ENCODE measurements around the gene PCED1A.

Gene PCED1A

DNA sequence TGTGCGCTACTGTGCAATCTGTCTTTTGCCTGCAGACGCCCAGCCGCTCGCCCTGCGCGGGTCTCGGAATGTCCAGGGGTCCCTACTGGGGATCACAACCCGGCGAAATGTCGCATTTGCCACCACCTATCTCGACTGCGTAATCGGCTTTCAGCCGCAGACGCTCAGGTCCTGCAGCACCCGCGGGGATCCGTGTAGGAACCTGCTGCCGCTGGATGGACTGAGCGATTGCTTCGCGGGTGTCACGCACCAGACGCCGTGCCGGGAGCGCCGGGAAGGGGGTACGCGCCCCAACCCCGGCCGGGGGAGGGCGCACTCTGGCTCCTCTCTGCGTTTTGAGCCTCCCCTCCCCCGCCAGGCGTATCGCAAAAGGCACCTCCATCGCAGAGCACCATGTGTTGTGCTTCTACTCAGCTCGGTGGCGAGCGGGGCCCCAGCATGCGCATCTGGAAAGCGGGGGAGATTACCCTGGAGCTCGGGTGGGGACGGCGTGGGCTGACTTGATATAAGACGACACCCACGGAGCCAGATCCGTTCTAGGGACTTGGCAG, 32.1 kb upstream of the PCED1A start:
- DNase-seq (ENCODE audit: low read depth): peak; percentile 40
- TF ChIP-seq, protein P1, sequence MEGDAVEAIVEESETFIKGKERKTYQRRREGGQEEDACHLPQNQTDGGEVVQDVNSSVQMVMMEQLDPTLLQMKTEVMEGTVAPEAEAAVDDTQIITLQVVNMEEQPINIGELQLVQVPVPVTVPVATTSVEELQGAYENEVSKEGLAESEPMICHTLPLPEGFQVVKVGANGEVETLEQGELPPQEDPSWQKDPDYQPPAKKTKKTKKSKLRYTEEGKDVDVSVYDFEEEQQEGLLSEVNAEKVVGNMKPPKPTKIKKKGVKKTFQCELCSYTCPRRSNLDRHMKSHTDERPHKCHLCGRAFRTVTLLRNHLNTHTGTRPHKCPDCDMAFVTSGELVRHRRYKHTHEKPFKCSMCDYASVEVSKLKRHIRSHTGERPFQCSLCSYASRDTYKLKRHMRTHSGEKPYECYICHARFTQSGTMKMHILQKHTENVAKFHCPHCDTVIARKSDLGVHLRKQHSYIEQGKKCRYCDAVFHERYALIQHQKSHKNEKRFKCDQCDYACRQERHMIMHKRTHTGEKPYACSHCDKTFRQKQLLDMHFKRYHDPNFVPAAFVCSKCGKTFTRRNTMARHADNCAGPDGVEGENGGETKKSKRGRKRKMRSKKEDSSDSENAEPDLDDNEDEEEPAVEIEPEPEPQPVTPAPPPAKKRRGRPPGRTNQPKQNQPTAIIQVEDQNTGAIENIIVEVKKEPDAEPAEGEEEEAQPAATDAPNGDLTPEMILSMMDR (conservative IDR thresholded peaks at IDR 0.05; ENCODE audit: low read length): peak; percentile 27
- peak overlapping the region; percentile 84 for H3K4me3 ChIP-seq (ENCODE audit: low read length)

DNA sequence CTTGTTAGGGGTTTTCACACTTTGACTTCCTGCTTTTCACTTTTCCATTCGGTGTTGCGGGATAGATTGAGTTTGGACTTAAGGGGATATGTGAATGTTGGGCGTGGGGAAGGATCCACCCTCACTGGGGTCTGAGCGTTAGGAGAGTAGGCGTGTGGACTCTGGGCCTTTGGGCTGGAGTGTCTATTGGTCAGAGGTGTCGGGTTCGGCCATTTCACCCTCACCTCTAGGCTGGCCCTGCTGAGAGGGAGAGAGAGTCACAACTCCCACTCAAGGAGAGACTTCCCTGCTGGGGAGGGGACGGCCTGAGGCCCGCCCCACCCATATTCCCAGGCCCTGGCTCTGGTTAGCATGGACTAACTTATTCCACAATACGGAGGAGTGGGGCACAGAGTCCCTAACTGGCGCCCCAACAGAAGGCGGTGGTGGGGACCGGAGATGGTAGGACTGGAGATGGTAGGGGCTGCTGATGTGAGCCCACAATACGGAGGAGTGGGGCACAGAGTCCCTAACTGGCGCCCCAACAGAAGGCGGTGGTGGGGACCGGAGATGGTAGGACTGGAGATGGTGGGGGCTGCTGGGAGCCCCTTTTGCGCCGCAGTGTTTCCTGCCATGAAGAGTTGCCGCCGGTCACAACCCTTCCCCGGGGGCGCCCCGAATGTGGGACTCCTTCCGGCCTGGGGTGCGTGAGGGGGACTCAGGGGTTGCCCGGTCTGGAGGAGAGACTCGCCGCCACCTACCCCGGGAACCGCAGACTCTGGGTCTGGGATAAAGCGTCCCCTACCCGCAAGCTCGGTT, 31.4 kb upstream of the PCED1A start:
- no peak for DNase-seq (ENCODE audit: low read depth)
- peak overlapping the region; percentile 84 for H3K4me3 ChIP-seq (ENCODE audit: low read length)
- TF ChIP-seq, protein P1 (conservative IDR thresholded peaks at IDR 0.05; ENCODE audit: low read length): no peak

DNA sequence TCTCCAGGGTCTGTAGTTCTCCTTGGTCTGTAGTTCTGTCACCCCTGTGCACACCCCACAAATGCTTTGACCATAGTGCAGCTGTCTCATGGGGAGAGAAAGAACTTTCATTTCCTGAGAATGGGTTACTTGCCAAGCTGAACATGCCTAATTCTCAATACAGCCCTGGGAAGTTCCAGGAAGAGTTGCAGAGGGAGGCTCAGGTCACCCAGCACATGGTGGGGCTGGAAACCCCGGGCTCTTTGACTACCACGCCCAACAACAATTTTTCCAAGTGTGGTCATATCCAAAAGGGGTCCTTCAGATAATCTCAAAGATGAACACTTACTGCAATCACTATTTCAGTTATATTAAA, 30.6 kb upstream of the PCED1A start:
- peak; percentile 32 for DNase-seq (ENCODE audit: low read depth)
- no peak overlapping the region for H3K4me3 ChIP-seq (ENCODE audit: low read length)
- TF ChIP-seq, protein P1 (conservative IDR thresholded peaks at IDR 0.05; ENCODE audit: low read length): no peak

DNA sequence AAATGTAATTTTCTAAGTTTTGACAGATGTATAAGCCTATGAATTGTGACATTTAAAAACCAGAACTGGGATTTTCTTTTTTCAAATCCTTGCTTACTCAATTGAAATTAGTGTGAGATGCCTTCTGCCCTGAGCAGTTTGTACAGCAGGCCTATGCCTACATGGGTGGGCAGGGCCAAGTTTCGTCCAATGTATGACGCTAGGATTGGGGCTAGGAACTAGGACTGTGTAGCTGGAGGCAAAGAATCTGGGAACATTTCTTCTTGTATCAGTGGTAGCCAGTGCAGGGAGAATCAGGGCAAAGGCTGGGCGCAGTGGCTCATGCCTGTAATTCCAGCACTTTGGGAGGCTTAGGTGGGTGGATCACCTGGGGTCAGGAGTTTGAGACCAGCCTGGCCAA, 28.9 kb upstream of the PCED1A start:
- no peak overlapping the region for H3K4me3 ChIP-seq (ENCODE audit: low read length)
- DNase-seq (ENCODE audit: low read depth): no peak
- TF ChIP-seq, protein P1 (conservative IDR thresholded peaks at IDR 0.05; ENCODE audit: low read length): no peak

DNA sequence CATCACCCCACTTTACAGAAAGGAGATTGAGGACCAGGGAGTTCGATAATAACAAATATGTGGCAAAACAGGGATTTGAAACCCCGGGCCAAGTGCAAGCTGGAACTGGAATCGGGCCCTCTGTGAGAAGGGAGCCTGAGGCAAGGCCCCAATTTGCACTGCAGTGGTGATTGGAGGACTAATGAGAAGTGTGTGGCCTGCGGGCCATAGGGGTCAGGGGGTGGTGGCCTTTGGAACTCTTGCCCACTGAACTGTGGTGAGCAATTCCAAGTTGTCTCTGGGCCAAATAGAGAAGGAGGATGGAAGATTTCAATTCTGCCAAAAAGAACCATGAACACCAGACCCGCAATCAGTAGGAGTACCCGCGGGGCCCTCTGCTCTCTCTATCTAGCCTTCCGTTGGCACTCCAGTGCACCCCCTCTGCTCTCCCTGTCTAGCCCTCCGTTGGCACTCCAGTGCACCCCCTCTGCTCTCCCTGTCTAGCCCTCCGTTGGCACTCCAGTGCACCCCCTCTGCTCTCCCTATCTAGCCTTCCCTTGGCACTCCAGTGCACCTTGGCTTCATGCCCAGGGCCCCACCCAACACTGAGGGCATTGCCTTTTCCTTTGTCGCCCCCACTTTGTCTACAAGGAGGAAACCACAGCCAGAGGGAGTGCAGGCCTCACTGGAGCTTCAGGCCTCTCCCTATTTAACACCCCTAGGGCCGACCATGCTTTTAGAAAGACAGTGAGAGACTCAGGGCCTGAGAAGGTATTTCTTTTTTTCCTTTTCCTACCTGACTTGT, 26.8 kb upstream of the PCED1A start:
- TF ChIP-seq, protein P1 (conservative IDR thresholded peaks at IDR 0.05; ENCODE audit: low read length): no peak
- H3K4me3 ChIP-seq (ENCODE audit: low read length): no peak overlapping the region
- no peak for DNase-seq (ENCODE audit: low read depth)

DNA sequence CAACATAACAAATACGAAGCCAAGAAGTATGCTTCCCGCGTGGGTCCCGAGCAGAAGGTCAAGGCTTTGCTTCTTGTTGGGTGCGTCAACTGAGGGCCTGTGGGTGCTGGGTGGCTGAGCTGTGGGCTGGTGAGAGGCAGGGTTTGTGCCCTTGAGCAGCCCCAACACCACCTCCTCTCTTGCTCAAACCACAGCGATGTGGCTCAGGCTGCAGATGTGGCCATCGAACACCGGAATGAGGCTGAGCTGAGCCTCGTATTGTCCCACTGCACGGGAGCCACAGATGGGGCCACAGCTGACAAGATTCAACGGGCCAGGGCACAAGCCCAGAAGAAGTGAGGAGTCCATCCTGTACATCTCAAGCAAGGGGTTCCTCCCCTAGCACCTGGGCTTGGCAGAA, 25.8 kb upstream of the PCED1A start:
- H3K4me3 ChIP-seq (ENCODE audit: low read length): no peak overlapping the region
- TF ChIP-seq, protein P1 (conservative IDR thresholded peaks at IDR 0.05; ENCODE audit: low read length): no peak
- no peak for DNase-seq (ENCODE audit: low read depth)

Measured in AG10803 (cell line).